ENCODE measurements around the gene ZNF823.

ZNF823 gene

GRCh38 chr19:11735375-11735774 is 3.4 kb downstream of the ZNF823 start:
- ATAC-seq: no peak
- TF ChIP-seq GLIS3 (CRISPR knock-in tag; IDR thresholded peaks at IDR 0.05) (no peak), RARB (CRISPR knock-in tag; IDR thresholded peaks at IDR 0.05) (no peak), ZNF565 (CRISPR knock-in tag; conservative IDR thresholded peaks at IDR 0.05; ENCODE audit: low read depth) (no peak), BACH2 (CRISPR knock-in tag; IDR thresholded peaks at IDR 0.05; ENCODE audit: borderline replicate concordance) (no peak), CREB5 (CRISPR knock-in tag; IDR thresholded peaks at IDR 0.05; ENCODE audit: low read depth) (no peak), ISL1 (CRISPR knock-in tag; IDR thresholded peaks at IDR 0.05) (no peak), PPARA (CRISPR knock-in tag; IDR thresholded peaks at IDR 0.05; ENCODE audit: borderline replicate concordance) (no peak), TSHZ2 (CRISPR knock-in tag; IDR thresholded peaks at IDR 0.05) (no peak), ZNF8 (CRISPR knock-in tag; IDR thresholded peaks at IDR 0.05) (no peak), ZFP30 (CRISPR knock-in tag; IDR thresholded peaks at IDR 0.05) (no peak), ARNTL (CRISPR knock-in tag; IDR thresholded peaks at IDR 0.05; ENCODE audit: borderline replicate concordance, low read depth) (no peak), ZC3H10 (CRISPR knock-in tag; IDR thresholded peaks at IDR 0.05) (no peak), CSDC2 (CRISPR knock-in tag; IDR thresholded peaks at IDR 0.05) (no peak), ESRRG (CRISPR knock-in tag; IDR thresholded peaks at IDR 0.05) (no peak)
- TF ChIP-seq, protein P1, sequence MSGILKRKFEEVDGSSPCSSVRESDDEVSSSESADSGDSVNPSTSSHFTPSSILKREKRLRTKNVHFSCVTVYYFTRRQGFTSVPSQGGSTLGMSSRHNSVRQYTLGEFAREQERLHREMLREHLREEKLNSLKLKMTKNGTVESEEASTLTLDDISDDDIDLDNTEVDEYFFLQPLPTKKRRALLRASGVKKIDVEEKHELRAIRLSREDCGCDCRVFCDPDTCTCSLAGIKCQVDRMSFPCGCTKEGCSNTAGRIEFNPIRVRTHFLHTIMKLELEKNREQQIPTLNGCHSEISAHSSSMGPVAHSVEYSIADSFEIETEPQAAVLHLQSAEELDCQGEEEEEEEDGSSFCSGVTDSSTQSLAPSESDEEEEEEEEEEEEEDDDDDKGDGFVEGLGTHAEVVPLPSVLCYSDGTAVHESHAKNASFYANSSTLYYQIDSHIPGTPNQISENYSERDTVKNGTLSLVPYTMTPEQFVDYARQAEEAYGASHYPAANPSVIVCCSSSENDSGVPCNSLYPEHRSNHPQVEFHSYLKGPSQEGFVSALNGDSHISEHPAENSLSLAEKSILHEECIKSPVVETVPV (CRISPR knock-in tag; IDR thresholded peaks at IDR 0.05): no peak
- TF ChIP-seq, protein P2, sequence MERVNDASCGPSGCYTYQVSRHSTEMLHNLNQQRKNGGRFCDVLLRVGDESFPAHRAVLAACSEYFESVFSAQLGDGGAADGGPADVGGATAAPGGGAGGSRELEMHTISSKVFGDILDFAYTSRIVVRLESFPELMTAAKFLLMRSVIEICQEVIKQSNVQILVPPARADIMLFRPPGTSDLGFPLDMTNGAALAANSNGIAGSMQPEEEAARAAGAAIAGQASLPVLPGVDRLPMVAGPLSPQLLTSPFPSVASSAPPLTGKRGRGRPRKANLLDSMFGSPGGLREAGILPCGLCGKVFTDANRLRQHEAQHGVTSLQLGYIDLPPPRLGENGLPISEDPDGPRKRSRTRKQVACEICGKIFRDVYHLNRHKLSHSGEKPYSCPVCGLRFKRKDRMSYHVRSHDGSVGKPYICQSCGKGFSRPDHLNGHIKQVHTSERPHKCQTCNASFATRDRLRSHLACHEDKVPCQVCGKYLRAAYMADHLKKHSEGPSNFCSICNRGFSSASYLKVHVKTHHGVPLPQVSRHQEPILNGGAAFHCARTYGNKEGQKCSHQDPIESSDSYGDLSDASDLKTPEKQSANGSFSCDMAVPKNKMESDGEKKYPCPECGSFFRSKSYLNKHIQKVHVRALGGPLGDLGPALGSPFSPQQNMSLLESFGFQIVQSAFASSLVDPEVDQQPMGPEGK (CRISPR knock-in tag; IDR thresholded peaks at IDR 0.05; ENCODE audit: borderline replicate concordance): no peak

GRCh38 chr19:11729586-11729985 is 9.2 kb downstream of the ZNF823 start:
- no peak for ATAC-seq
- TF ChIP-seq ZFP3 (CRISPR knock-in tag; IDR thresholded peaks at IDR 0.05): no peak
- TF ChIP-seq BACH2 (CRISPR knock-in tag; IDR thresholded peaks at IDR 0.05; ENCODE audit: borderline replicate concordance): no peak
- no peak for TF ChIP-seq PPARA (CRISPR knock-in tag; IDR thresholded peaks at IDR 0.05; ENCODE audit: borderline replicate concordance)
- TF ChIP-seq RARB (CRISPR knock-in tag; IDR thresholded peaks at IDR 0.05): no peak
- TF ChIP-seq ESRRG (CRISPR knock-in tag; IDR thresholded peaks at IDR 0.05): no peak
- TF ChIP-seq TCF4 (CRISPR knock-in tag; IDR thresholded peaks at IDR 0.05; ENCODE audit: borderline replicate concordance): no peak
- TF ChIP-seq ZFP30 (CRISPR knock-in tag; IDR thresholded peaks at IDR 0.05): no peak
- no peak for TF ChIP-seq TOX (CRISPR knock-in tag; IDR thresholded peaks at IDR 0.05; ENCODE audit: borderline replicate concordance)
- TF ChIP-seq ZNF565 (CRISPR knock-in tag; conservative IDR thresholded peaks at IDR 0.05; ENCODE audit: low read depth): no peak
- no peak for TF ChIP-seq ARNTL (CRISPR knock-in tag; IDR thresholded peaks at IDR 0.05; ENCODE audit: borderline replicate concordance, low read depth)
- TF ChIP-seq CREB5 (CRISPR knock-in tag; IDR thresholded peaks at IDR 0.05; ENCODE audit: low read depth): no peak
- no peak for TF ChIP-seq SNAI2 (CRISPR knock-in tag; IDR thresholded peaks at IDR 0.05)
- TF ChIP-seq, protein P2 (CRISPR knock-in tag; IDR thresholded peaks at IDR 0.05; ENCODE audit: borderline replicate concordance): no peak
- no peak for TF ChIP-seq CSDC2 (CRISPR knock-in tag; IDR thresholded peaks at IDR 0.05)
